K562 (cell line): Measurements from ENCODE around the gene NAA10. TPM values are rescaled to one million over a fixed set of nuclear protein-coding genes. Genes with fewer than 3 reads are reported as not detected.

Source experiments
- CTCFL ChIP-seq: IDR thresholded peaks from 2 replicates; pipeline ENCODE4 v1.6.1; 2011; ENCODE audit warnings: borderline replicate concordance, low read depth, mild to moderate bottlenecking, moderate library complexity, low read length; ENCODE audit not compliant: insufficient read depth, poor library complexity, severe bottlenecking
- DLX4 ChIP-seq: fragments of 250-450 bp; sonication (Bioruptor Pico); IDR thresholded peaks from 2 replicates; pipeline ENCODE4 v1.6.1; 2021; ENCODE audit warnings: mild to moderate bottlenecking
- FOXP1 ChIP-seq: sonication (generic); formaldehyde crosslinking; IDR thresholded peaks from 2 replicates; pipeline ENCODE4 v1.8.0; 2022; ENCODE audit warnings: mild to moderate bottlenecking, missing genetic modification reagents
- IRF1 ChIP-seq: sonication (generic); formaldehyde crosslinking; IDR thresholded peaks from 2 replicates; pipeline ENCODE4 v1.8.0; 2022; ENCODE audit warnings: missing genetic modification reagents, mild to moderate bottlenecking, borderline replicate concordance
- KDM1A ChIP-seq, 2 experiments: fragments of 450-650 bp; IDR thresholded peaks; 2 replicates each; pipeline ENCODE4 v1.6.1; 2016; ENCODE audit warnings: mild to moderate bottlenecking in 2 of 2
- LEF1 ChIP-seq: fragments of 450-650 bp; IDR thresholded peaks from 2 replicates; pipeline ENCODE4 v1.6.1; 2016; ENCODE audit warnings: mild to moderate bottlenecking
- NFE2L1 ChIP-seq: fragments of 450-650 bp; IDR thresholded peaks from 2 replicates; pipeline ENCODE4 v1.6.1; 2016; ENCODE audit warnings: missing genetic modification characterization, low read depth, mild to moderate bottlenecking, missing compliant biosample characterization, moderate library complexity, borderline replicate concordance
- PRDM10 ChIP-seq: fragments of 450-650 bp; IDR thresholded peaks from 2 replicates; pipeline ENCODE4 v1.6.1; 2018; ENCODE audit not compliant: partially characterized antibody
- SMAD3 ChIP-seq: fragments of 450-650 bp; formaldehyde crosslinking; conservative IDR thresholded peaks from 2 replicates; pipeline ENCODE4 v1.4.0; 2020; ENCODE audit warnings: mild to moderate bottlenecking
- TAF9B ChIP-seq: fragments of 450-650 bp; IDR thresholded peaks from 2 replicates; pipeline ENCODE4 v1.6.1; 2018; ENCODE audit warnings: mild to moderate bottlenecking; ENCODE audit not compliant: partially characterized antibody
- TCF15 ChIP-seq: fragments of 250-450 bp; sonication (Bioruptor Pico); IDR thresholded peaks from 2 replicates; pipeline ENCODE4 v1.8.0; 2022; ENCODE audit warnings: moderate library complexity, mild to moderate bottlenecking, inconsistent platforms
- TCF7L2 ChIP-seq: fragments of 150-350 bp; IDR thresholded peaks from 2 replicates; pipeline ENCODE4 v1.6.1; 2016; ENCODE audit warnings: low read depth, mild to moderate bottlenecking, low read length, moderate library complexity
- ZBTB2 ChIP-seq: fragments of 450-650 bp; IDR thresholded peaks from 2 replicates; pipeline ENCODE4 v1.6.1; 2016; ENCODE audit warnings: antibody characterized with exemption
- ZC3H11A ChIP-seq: IDR thresholded peaks from 2 replicates; pipeline ENCODE4 v1.6.1; 2012; ENCODE audit warnings: low read depth, low read length, improper control_type of control experiment
- ZKSCAN8 ChIP-seq: fragments of 200-800 bp; sonication (Bioruptor generic); IDR thresholded peaks from 2 replicates; pipeline ENCODE4 v1.6.1; 2016; ENCODE audit warnings: missing genetic modification characterization, missing compliant biosample characterization
- ZNF431 ChIP-seq: sonication (generic); formaldehyde crosslinking; IDR thresholded peaks from 2 replicates; pipeline ENCODE4 v1.8.0; 2022; ENCODE audit warnings: mild to moderate bottlenecking, missing genetic modification reagents
- ZNF507 ChIP-seq: conservative IDR thresholded peaks from 2 replicates; pipeline ENCODE4 v1.6.1; 2017; ENCODE audit warnings: missing genetic modification characterization, missing compliant biosample characterization
- polyA plus RNA-seq, 8 experiments: library from polyadenylated mRNA; depleted of rRNA in 4 of 8; stranded (reverse) in 5 of 8; unstranded in 3 of 8; fragments of >200 nt; fragmentation: Nextera tagmentation in 2 of 8; fragmentation: Illumina TruSeq in 1 of 8; extraction: Ambion mirVana in 2 of 8; extraction: Trizol in 1 of 8; gene quantifications; 2 replicates each; pipeline versions ENCODE4 v1.2.1 to v1.2.3, GENCODE V29; 2011 to 2014; ENCODE audit warnings: inconsistent platforms in 1 of 8, missing spikeins in 1 of 8
- total RNA-seq, 7 experiments: library from RNA; depleted of rRNA in 6 of 7; stranded (reverse); fragments of >200 nt in 6 of 7; fragmentation: Illumina TruSeq in 2 of 7; extraction: Trizol in 2 of 7; gene quantifications; 2 replicates each; pipeline versions ENCODE4 v1.2.1 to v1.2.3, GENCODE V29; 2011 to 2021; ENCODE audit warnings: low replicate concordance in 1 of 7

NAA10 gene
- total and polyA plus RNA-seq, 9 of the 15 experiments (the other 6 are each of a cell fraction or from before 2014, with no cell fraction given), result 11.1 to 250 (median 134) TPM

GRCh38 chrX:153927922-153928760 lies 6.7 kb downstream of the NAA10 start (continued):
- no peak for TF ChIP-seq DLX4
- TF ChIP-seq TCF15 (CRISPR knock-in tag), result no peak
- no peak for TF ChIP-seq LEF1
- TF ChIP-seq CTCFL, result peak; percentile 22
- TF ChIP-seq TCF7L2, result no peak
- no peak for TF ChIP-seq TAF9B
- no peak for TF ChIP-seq ZC3H11A
- TF ChIP-seq SMAD3 (CRISPR knock-in tag), result no peak
- TF ChIP-seq IRF1, result no peak
- no peak for TF ChIP-seq PRDM10
- TF ChIP-seq NFE2L1 (tag), result no peak
- TF ChIP-seq ZNF431 (CRISPR knock-in tag), result no peak
- TF ChIP-seq ZBTB2, result no peak
- TF ChIP-seq ZNF507 (tag), result no peak
- TF ChIP-seq KDM1A (IDR thresholded peaks at IDR 0.05), result no peak
- TF ChIP-seq FOXP1 (CRISPR knock-in tag), result no peak
- TF ChIP-seq ZKSCAN8 (CRISPR knock-in tag), result no peak
